Epithelial cell of umbilical artery (primary cell): ENCODE measurements around the gene SLC38A3. TPM values are rescaled to one million over a fixed set of nuclear protein-coding genes. Genes with fewer than 3 reads are reported as not detected.

Experiments
- total RNA-seq: library from RNA; depleted of rRNA; stranded (reverse); fragments of >200 nt; gene quantifications from 2 replicates; pipeline ENCODE4 v1.2.3, GENCODE V29; 2014

Gene SLC38A3
- total RNA-seq, result under 0.01 TPM in 1 of 2 replicates, not detected in the other

DNA sequence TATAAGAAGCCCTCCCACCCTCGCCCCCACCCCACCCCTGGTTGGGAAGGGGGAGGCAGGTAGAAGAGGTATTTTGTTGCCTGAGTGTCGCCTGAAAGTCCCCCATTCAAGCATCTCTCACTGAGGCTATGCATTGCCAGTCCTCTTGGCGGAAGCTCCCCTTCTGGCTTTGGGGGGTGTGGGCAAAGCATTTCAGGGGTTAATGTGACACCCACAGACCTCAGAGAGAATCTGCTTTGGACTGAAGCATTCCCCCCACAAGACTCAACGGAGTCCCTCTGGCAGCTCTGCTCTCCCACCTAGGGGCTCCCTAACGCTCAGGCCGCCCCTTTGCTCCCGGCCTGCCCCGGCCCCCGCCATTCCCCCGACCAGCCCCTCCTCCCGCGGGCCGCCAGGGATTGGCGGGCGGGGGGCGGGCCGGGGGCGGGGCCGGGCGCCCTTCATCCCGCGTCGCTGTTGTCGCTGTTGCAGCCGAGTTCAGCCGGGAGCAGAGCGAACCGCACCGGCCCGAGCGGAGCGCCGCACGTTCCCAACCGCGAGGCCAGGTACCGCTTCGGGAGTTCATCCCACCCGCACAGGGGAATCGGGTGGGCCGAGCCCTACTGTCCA is at the start of gene SLC38A3:
SLC38A3 (plus strand) TSS at position 468 of the 609 bp plus-strand sequence. CDS start 8,929 bp downstream, outside the sequence.

DNA sequence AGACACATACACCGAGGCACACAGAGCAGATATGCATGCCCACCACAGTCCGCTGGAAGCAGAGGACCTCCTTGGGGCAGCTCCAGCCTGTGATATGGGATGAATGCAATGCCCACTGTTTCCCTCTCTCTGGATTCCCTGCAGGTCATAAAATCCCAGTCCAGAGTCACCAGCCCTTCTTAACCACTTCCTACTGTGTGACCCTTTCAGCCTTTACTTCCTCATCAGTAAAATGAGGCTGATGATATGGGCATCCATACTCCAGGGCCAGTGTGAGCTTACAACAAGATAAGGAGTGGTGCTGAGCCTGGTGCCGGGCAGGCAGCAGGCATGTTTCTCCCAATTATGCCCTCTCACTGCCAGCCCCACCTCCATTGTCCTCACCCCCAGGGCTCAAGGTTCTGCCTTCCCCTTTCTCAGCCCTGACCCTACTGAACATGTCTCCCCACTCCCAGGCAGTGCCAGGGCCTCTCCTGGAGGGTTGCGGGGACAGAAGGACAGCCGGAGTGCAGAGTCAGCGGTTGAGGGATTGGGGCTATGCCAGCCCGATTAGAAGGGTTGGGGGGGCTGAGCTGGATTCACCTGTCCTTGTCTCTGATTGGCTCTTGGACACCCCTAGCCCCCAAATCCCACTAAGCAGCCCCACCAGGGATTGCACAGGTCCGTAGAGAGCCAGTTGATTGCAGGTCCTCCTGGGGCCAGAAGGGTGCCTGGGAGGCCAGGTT is 14.0 kb upstream of the SLC38A3 start, which contains the start of gene GNAT1:
GNAT1 (plus strand) TSS at position 675 of the 725 bp plus-strand sequence. CDS start 116 bp downstream, outside the sequence.

DNA sequence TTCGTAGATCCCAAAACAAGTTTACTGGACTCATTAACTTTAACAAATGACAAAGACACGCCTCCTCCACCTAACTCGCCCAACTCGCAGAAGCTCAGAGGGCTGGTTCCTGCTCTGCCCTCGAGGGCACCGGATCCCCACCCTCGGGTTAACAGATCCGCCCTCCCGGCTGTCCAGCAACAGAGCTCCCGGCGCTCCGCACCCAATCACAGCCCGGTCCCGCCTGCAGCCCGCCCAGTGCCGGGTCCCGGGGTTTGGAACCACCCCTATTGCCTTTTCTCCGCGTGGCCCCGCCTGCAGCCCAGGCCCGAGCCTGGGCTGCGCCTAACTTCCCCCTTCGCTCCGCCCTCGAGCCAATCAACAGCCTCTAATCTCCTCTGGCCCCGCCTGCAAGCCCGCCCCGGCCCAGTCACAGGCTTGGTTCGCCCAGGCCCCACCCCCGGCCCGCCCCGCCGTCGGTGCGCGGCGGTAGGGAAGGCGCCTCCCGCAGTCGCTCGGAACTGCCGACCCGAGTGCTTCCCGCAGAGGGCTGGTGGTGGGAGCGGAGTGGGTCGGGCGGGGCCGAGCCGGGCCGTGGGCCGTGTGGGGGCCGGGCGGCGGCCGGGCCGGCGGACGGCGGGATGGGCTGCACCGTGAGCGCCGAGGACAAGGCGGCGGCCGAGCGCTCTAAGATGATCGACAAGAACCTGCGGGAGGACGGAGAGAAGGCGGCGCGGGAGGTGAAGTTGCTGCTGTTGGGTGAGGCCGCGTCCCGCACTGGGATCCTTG is 30.8 kb downstream of the SLC38A3 start, which contains the start of gene GNAI2:
GNAI2 (plus strand) TSS at position 489 of the 768 bp plus-strand sequence; CDS start at position 621, 132 bp downstream.

DNA sequence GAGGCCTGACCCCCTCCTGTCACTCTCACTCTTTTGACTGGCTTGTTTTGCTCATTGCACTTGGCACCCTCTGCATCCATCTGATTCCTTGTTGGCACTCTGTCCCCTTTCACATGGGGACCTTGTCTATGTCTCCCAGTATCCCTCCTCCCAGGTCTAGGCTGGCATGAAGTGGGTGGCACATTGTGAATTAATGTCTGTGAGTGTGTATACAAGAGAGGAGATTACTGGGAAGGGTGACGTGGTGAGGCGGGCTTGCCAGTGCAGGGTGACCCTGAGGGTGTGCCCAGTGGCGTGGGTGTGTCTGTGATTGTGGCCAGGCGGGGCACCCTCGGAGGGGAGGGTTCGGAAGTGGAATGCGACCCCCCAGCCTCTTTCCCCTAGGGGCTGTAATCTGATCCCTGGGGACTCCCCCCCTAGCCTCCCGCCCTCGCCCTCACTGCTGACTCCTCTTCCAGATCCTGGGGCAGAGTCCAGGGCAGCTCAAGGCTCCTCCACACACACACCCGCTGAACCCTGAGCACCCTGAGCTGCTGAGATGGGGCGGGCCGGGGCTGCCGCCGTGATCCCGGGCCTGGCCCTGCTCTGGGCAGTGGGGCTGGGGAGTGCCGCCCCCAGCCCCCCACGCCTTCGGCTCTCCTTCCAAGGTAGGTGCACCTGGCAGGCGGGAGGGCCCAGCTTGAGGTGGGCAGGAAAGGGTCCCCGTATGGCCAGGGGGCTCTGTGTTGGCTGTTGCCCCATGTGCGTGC is 63.8 kb downstream of the SLC38A3 start, which contains the start of gene SEMA3B:
SEMA3B (plus strand) TSS at position 445 of the 749 bp plus-strand sequence; CDS start at position 539, 94 bp downstream.

Other genes starting within 250 kb of the SLC38A3 start
- gene RBM5, start 116.4 kb upstream of the SLC38A3 start, total RNA-seq, result 93.9 and 114 TPM in 2 replicates
- gene SEMA3F, start 49.9 kb upstream of the SLC38A3 start, total RNA-seq, result 42.6 and 106 TPM in 2 replicates
- gene GNAT1, start 13.7 kb upstream of the SLC38A3 start, total RNA-seq, result not detected in 2 replicates
- gene GNAI2, start 30.9 kb downstream of the SLC38A3 start, total RNA-seq, result 319 and 452 TPM in 2 replicates
- gene SEMA3B, start 63.9 kb downstream of the SLC38A3 start, total RNA-seq, result 0.65 and 1.4 TPM in 2 replicates
- not detected in 2 replicates for gene LSMEM2, start 73.8 kb downstream of the SLC38A3 start, total RNA-seq
- 107 and 139 TPM in 2 replicates for gene IFRD2, start 87.2 kb downstream of the SLC38A3 start, total RNA-seq
- gene HYAL3, start 94.1 kb downstream of the SLC38A3 start, total RNA-seq, result 5.2 and 6.2 TPM in 2 replicates
- gene NAA80, start 94.1 kb downstream of the SLC38A3 start, total RNA-seq, result 1.7 and 2.6 TPM in 2 replicates
- gene HYAL1, start 98.3 kb downstream of the SLC38A3 start, total RNA-seq, result 0.65 and 1.4 TPM in 2 replicates
- gene HYAL2, start 117.5 kb downstream of the SLC38A3 start, total RNA-seq, result 382 and 404 TPM in 2 replicates
- 23.1 and 36.0 TPM in 2 replicates for gene TUSC2, start 123.0 kb downstream of the SLC38A3 start, total RNA-seq
- gene RASSF1, start 135.6 kb downstream of the SLC38A3 start, total RNA-seq, result 16.7 and 16.9 TPM in 2 replicates
- 0.15 and 0.32 TPM in 2 replicates for gene ZMYND10, start 140.5 kb downstream of the SLC38A3 start, total RNA-seq
- gene NPRL2, start 145.5 kb downstream of the SLC38A3 start, total RNA-seq, result 18.7 and 20.8 TPM in 2 replicates
- 26.6 and 29.2 TPM in 2 replicates for gene CYB561D2, start 145.6 kb downstream of the SLC38A3 start, total RNA-seq
- 33.6 and 41.6 TPM in 2 replicates for gene TMEM115, start 154.2 kb downstream of the SLC38A3 start, total RNA-seq